ENCODE data around the gene TSPAN5.

The TSPAN5 gene

DNA sequence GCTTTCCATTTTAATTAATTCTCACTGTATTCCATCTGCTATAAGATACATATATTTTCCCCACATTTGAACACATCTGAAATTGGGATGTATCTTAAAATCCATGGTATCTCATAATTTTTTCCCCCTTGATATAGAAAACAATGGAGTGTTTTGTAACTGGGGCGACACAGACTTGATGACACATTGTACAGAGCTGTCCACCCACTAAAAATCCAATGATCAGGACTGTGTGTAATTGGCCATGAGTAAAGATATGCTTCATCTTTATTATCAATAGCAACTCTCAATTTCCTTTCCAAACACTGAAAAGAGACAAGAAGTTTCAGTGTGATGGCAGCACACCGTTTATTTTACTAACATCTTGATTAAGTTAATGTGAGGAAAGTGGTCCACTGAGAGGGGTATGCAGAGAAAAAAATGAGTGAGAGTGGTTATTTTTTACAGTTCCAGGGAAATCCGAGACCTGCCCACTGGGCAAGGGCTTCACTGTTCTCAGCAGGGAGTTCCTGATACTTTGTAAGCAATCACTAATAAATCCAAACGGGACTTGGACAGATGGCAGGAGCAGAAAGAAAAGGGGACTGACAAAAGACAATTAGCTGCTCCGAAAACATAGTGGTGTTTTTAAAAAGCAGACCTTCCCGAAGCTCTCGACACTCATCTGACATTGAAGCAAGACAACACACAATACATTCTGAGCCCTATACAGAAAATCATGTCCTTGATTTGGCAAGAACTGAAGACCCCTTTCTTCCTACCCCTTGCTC lies 149.4 kb downstream of the TSPAN5 start:
- no peak overlapping the region for H3K4me3 ChIP-seq (ENCODE audit: low read depth, low read length)
- TF ChIP-seq, protein P1, sequence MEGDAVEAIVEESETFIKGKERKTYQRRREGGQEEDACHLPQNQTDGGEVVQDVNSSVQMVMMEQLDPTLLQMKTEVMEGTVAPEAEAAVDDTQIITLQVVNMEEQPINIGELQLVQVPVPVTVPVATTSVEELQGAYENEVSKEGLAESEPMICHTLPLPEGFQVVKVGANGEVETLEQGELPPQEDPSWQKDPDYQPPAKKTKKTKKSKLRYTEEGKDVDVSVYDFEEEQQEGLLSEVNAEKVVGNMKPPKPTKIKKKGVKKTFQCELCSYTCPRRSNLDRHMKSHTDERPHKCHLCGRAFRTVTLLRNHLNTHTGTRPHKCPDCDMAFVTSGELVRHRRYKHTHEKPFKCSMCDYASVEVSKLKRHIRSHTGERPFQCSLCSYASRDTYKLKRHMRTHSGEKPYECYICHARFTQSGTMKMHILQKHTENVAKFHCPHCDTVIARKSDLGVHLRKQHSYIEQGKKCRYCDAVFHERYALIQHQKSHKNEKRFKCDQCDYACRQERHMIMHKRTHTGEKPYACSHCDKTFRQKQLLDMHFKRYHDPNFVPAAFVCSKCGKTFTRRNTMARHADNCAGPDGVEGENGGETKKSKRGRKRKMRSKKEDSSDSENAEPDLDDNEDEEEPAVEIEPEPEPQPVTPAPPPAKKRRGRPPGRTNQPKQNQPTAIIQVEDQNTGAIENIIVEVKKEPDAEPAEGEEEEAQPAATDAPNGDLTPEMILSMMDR (IDR thresholded peaks at IDR 0.05; ENCODE audit: borderline replicate concordance, insufficient read depth, low read depth, low read length): no peak

DNA sequence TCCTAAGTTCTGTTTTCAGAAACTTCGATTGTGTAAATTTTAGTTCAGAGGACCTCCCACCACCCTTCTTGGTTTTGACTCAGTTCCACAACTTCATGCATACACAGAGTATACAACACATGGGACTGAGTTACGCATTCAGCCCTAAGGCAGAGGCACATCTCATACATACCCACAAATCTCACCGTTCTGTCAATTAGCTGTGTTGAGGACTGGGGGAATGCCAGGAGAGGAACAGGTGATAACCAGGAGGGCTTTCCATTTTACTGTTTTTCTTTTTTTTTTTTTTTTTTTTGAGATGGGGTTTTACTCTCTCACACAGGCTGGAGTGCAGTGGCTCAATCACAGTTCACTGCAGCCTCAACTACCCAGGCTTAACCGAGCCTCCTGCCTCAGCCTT lies 150.2 kb downstream of the TSPAN5 start:
- TF ChIP-seq, protein P1 (IDR thresholded peaks at IDR 0.05; ENCODE audit: borderline replicate concordance, insufficient read depth, low read depth, low read length): no peak

DNA sequence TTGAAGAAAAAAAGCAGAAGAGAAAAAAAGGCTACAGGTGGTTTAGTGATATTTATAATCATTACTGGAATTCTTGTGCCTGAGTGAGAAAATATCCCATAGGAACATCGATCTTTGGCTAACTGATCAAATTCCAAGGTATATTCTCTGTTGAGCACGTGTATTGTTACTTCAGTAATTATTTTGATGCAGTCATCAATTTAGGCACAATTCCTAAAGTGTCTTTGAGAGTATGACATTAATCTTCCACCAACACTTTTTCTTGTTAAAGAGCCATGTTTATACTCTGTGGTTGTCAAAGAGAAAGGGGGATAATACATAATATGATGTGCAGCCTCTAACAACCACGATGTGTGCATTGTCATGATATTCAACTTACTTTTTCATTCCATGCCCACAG lies 151.1 kb downstream of the TSPAN5 start:
- TF ChIP-seq, protein P1 (IDR thresholded peaks at IDR 0.05; ENCODE audit: borderline replicate concordance, insufficient read depth, low read depth, low read length): no peak
- no peak overlapping the region for H3K4me3 ChIP-seq (ENCODE audit: low read depth, low read length)

More for the DNA sequence above, 150.2 kb downstream of the TSPAN5 start:
- no peak overlapping the region for H3K4me3 ChIP-seq (ENCODE audit: low read depth, low read length)

DNA sequence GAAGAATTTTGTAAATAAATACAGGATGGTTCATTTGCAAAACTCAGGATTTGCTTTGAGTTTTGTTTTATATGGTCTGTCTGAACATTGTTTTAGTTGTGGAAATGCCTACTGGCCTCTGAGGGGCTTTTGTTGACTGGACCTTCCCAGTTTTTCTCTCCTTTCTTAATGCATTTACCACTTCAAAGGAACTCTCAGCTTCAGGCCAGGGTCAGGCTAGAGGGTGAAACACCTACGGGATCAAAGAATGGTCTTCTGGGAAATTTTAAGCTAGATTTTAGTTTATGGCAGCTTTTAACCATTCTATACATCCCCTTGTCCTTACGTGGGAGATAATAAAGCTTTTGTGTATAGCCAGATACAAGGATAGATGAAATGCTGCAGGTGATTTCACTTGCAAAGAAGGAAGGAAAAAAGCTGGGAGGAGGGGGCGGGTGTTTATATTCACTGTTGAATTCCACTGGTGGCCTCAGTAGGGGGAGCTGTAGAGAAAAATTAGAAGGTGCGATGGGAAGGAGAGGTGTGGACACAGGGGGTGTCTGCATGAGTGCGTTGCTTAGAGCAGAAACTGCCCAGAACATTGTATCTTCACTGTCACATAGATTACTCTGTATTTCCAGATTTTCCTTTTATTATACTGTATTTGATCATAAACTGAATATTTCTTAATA lies 151.8 kb downstream of the TSPAN5 start:
- H3K4me3 ChIP-seq (ENCODE audit: low read depth, low read length): no peak overlapping the region
- TF ChIP-seq, protein P1 (IDR thresholded peaks at IDR 0.05; ENCODE audit: borderline replicate concordance, insufficient read depth, low read depth, low read length): no peak

DNA sequence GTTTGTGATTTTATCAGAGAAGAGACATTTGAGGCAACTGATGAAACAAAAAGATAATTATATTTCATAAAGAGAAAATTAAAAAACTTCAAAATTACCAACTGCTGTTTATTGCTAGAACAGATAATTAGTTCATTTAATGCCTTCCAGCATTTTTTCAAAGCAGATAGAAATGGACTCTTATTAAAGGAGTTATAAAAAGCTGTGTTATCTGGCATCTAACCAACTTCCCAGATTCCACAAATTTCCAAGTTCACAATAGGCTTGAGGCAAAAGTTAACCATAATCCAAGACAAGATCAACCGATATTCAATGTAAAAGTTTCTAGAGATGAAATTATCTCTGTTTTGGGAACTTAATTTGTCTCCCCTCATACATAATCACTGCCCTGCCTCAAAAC lies 152.4 kb downstream of the TSPAN5 start:
- H3K4me3 ChIP-seq (ENCODE audit: low read depth, low read length): no peak overlapping the region
- TF ChIP-seq, protein P1 (IDR thresholded peaks at IDR 0.05; ENCODE audit: borderline replicate concordance, insufficient read depth, low read depth, low read length): no peak

DNA sequence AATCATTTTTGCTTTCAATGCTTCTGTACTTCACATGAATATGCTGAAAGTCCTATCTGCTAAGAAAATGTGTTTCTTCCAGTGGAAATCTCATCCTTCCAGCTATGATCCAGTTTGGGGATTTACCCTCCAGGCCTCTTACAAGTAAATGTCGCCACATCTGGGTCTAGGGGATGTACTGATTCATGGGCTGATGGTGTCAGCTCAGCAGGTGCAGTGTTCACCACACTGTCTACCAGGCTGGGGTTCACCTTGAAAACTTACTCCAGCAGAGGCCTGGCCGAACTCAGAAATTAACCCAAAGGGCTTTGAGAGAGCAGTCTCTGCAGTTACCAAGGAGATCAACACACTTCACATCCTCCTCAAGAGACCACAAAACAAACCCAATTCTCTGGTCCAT lies 154.3 kb downstream of the TSPAN5 start:
- H3K4me3 ChIP-seq (ENCODE audit: low read depth, low read length): no peak overlapping the region
- TF ChIP-seq, protein P1 (IDR thresholded peaks at IDR 0.05; ENCODE audit: borderline replicate concordance, insufficient read depth, low read depth, low read length): no peak

DNA sequence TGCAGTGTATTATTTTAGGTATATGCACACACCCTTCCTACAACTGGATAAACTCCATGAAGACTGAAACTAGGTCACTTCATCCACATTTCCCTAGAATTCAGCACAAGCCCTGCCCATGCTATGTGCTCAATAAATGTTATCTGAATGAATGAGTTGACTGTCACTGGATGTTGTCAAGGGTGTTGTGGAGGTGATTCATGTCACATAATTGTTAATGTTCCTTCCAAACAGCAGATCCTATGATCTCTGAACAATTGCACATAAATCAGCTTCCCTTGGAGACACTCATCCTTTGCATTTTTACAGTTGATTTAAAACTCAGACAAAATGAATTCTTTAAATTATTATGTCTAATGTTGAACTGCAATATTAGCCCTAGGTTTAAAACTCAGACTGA lies 154.7 kb downstream of the TSPAN5 start:
- H3K4me3 ChIP-seq (ENCODE audit: low read depth, low read length): no peak overlapping the region
- TF ChIP-seq, protein P1 (IDR thresholded peaks at IDR 0.05; ENCODE audit: borderline replicate concordance, insufficient read depth, low read depth, low read length): no peak

All from GM12875 (cell line).